Mesothelial cell of epicardium (in vitro differentiated cells): ENCODE measurements around the gene RCAN2. TPM values are rescaled to one million over a fixed set of nuclear protein-coding genes. Genes with fewer than 3 reads are reported as not detected.
"Not testable (repeated sequence)": the region's sequence is repeated elsewhere in the genome, so short reads cannot be mapped to it uniquely, and the experiment has no call there.

Source experiments
- DNase-seq, 2 experiments: peaks; one replicate each; pipeline ENCODE4 v3.0.0; 2021; ENCODE audit warnings: low spot score in 2 of 2; ENCODE audit not compliant: unreplicated experiment in 2 of 2
- H3K27ac Mint-ChIP-seq: 2 replicates; pipeline ENCODE4 v1.8.0; 2021; ENCODE audit warnings: mixed read lengths
- H3K27me3 Mint-ChIP-seq: 2 replicates; pipeline ENCODE4 v1.8.0; 2021; ENCODE audit warnings: low read depth, mixed read lengths
- H3K36me3 Mint-ChIP-seq: 2 replicates; pipeline ENCODE4 v1.8.0; 2021; ENCODE audit warnings: mixed read lengths
- H3K4me1 Mint-ChIP-seq: 2 replicates; pipeline ENCODE4 v1.8.0; 2021; ENCODE audit warnings: mixed read lengths
- H3K4me3 Mint-ChIP-seq: 2 replicates; pipeline ENCODE4 v1.8.0; 2021; ENCODE audit warnings: mild to moderate bottlenecking, moderate library complexity, mixed read lengths
- H3K9me3 Mint-ChIP-seq: 2 replicates; pipeline ENCODE4 v1.8.0; 2021; ENCODE audit warnings: mixed read lengths
- total RNA-seq: library from RNA; stranded (reverse); gene quantifications from 3 replicates; pipeline ENCODE4 v1.2.1, GENCODE V29; 2021
- TF ChIP-seq, protein P1 (sequence below): fragments of 200-600 bp; sonication (generic); IDR thresholded peaks from one replicate; pipeline ENCODE4 v1.5.0; 2021; ENCODE audit warnings: antibody characterized with exemption; ENCODE audit not compliant: unreplicated experiment

Gene RCAN2
- total RNA-seq, 1 donor from 2014 or later: 4.0 TPM

- TF ChIP-seq, protein P1, sequence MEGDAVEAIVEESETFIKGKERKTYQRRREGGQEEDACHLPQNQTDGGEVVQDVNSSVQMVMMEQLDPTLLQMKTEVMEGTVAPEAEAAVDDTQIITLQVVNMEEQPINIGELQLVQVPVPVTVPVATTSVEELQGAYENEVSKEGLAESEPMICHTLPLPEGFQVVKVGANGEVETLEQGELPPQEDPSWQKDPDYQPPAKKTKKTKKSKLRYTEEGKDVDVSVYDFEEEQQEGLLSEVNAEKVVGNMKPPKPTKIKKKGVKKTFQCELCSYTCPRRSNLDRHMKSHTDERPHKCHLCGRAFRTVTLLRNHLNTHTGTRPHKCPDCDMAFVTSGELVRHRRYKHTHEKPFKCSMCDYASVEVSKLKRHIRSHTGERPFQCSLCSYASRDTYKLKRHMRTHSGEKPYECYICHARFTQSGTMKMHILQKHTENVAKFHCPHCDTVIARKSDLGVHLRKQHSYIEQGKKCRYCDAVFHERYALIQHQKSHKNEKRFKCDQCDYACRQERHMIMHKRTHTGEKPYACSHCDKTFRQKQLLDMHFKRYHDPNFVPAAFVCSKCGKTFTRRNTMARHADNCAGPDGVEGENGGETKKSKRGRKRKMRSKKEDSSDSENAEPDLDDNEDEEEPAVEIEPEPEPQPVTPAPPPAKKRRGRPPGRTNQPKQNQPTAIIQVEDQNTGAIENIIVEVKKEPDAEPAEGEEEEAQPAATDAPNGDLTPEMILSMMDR: no peak
- H3K4me1 Mint-ChIP-seq: peaks cover 3% of the 10 kb centered on the region
- H3K27ac Mint-ChIP-seq: no peak overlapping the region
- no peaks in the 10 kb centered on the region for H3K36me3 Mint-ChIP-seq
- no peaks in the 10 kb centered on the region for H3K27me3 Mint-ChIP-seq
- DNase-seq: no peak
- peaks cover 4% of the 10 kb centered on the region for H3K9me3 Mint-ChIP-seq
- no peak overlapping the region for H3K4me3 Mint-ChIP-seq
These were observed 143.6 kb downstream of the RCAN2 start for GRCh38 chr6:46347669-46348068.

GRCh38 chr6:46340246-46340645 is 151.0 kb downstream of the RCAN2 start:
- Mint-ChIP-seq H3K4me1 (no peaks in the 10 kb centered on the region), H3K4me3 (no peak overlapping the region), H3K36me3 (no peaks in the 10 kb centered on the region), H3K27me3 (peaks cover 5% of the 10 kb centered on the region), H3K27ac (no peak overlapping the region), H3K9me3 (peaks cover 4% of the 10 kb centered on the region)
- TF ChIP-seq, protein P1: no peak
- DNase-seq: no peak

DNA sequence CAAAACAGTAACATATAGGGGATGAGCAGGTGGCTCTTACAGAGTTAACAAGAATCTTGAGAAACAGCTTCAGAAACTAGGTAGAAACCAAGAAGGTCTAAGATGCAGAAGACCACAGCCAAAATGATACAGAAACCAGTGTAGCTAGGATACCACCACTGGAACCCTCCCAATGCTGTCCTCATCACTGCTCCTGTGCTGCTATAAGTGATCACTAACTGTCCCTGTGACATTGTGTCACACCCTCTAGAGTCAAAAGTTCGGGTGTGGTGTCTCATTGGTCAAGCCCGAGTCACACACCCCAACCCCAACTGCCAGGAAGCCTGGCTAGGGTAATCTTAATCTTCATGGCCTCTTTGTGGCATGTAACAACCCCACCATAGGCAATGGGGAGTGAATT is 153.1 kb downstream of the RCAN2 start:
- TF ChIP-seq, protein P1: no peak
- no peak overlapping the region for H3K4me3 Mint-ChIP-seq
- H3K4me1 Mint-ChIP-seq: no peaks in the 10 kb centered on the region
- H3K9me3 Mint-ChIP-seq: no peaks in the 10 kb centered on the region
- H3K36me3 Mint-ChIP-seq: no peaks in the 10 kb centered on the region
- no peak overlapping the region for H3K27ac Mint-ChIP-seq
- DNase-seq: no peak
- H3K27me3 Mint-ChIP-seq: peaks cover 5% of the 10 kb centered on the region

- TF ChIP-seq, protein P1: no peak
- no peaks in the 10 kb centered on the region for H3K4me1 Mint-ChIP-seq
- no peaks in the 10 kb centered on the region for H3K9me3 Mint-ChIP-seq
- no peak for DNase-seq
- no peak overlapping the region for H3K27ac Mint-ChIP-seq
- H3K4me3 Mint-ChIP-seq: no peak overlapping the region
- peaks cover 7% of the 10 kb centered on the region for H3K27me3 Mint-ChIP-seq
- H3K36me3 Mint-ChIP-seq: no peaks in the 10 kb centered on the region
These were observed 156.8 kb downstream of the RCAN2 start for GRCh38 chr6:46334442-46334841.

DNA sequence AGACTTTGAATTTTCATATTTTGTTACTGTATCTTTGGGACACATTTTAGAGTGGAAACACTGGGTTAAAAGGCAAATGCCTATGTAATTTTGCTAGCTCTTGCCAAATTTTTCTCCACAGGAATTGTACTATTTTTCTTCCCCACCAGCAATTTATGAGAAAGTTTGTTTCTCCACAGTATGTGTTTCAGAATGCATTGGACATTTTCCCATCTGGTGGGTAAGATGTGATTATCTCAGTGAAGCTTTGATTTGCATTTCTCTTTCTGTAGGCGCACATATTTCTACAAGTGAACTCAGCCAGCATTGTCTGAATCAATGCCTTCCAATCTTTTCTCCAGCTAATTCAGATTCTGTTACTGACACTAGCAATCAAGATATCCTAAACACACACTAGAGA is 157.8 kb downstream of the RCAN2 start:
- Mint-ChIP-seq H3K27me3 (peaks cover 10% of the 10 kb centered on the region), H3K9me3 (no peaks in the 10 kb centered on the region), H3K4me1 (no peaks in the 10 kb centered on the region), H3K4me3 (no peak overlapping the region), H3K27ac (no peak overlapping the region), H3K36me3 (no peaks in the 10 kb centered on the region)
- TF ChIP-seq, protein P1: no peak
- no peak for DNase-seq

- H3K36me3 Mint-ChIP-seq, H3K27me3 Mint-ChIP-seq, DNase-seq, H3K9me3 Mint-ChIP-seq, H3K4me3 Mint-ChIP-seq, H3K4me1 Mint-ChIP-seq, H3K27ac Mint-ChIP-seq: not testable (repeated sequence)
These were observed 158.8 kb downstream of the RCAN2 start for GRCh38 chr6:46332448-46332847.
